SH-SY5Y (cell line): ENCODE measurements around the gene TBC1D9B.

Experiments
- GATA2 ChIP-seq: IDR thresholded peaks from 2 replicates; pipeline ENCODE4 v1.6.1; 2011; ENCODE audit warnings: mild to moderate bottlenecking, low read depth, low read length
- GATA3 ChIP-seq: IDR thresholded peaks from 2 replicates; pipeline ENCODE4 v1.6.1; 2011; ENCODE audit warnings: low read depth, mild to moderate bottlenecking, low read length, moderate library complexity

GRCh38 chr5:179887095-179887494 is 20.6 kb downstream of the TBC1D9B start:
- TF ChIP-seq GATA2 (no peak), GATA3 (no peak)
